Osteoblast (primary cell): ENCODE data around the gene DDX24. TPM values are rescaled to one million over a fixed set of nuclear protein-coding genes. Genes with fewer than 3 reads are reported as not detected.

ENCODE experiments used
- DNase-seq: peaks from one replicate; pipeline ENCODE4 v3.0.0; 2011; ENCODE audit warnings: low spot score, mixed read lengths; ENCODE audit not compliant: insufficient read length; ENCODE audit errors: missing footprints
- H2AFZ ChIP-seq: 2 replicates; pipeline ENCODE4 v1.6.0; 2011; ENCODE audit warnings: mild to moderate bottlenecking, low read length
- H3K27ac ChIP-seq: 2 replicates; pipeline ENCODE4 v1.5.1; 2011; ENCODE audit warnings: mild to moderate bottlenecking, low read depth, low read length, moderate library complexity
- H3K27me3 ChIP-seq: 2 replicates; pipeline ENCODE4 v1.6.0; 2012; ENCODE audit warnings: mild to moderate bottlenecking, control low read depth, inconsistent platforms, low read length, moderate library complexity; ENCODE audit not compliant: insufficient read depth
- H3K36me3 ChIP-seq: 2 replicates; pipeline ENCODE4 v1.5.1; 2011; ENCODE audit warnings: mild to moderate bottlenecking, low read length, control low read depth, moderate library complexity; ENCODE audit not compliant: insufficient read depth
- H3K4me1 ChIP-seq: 2 replicates; pipeline ENCODE4 v1.5.1; 2011; ENCODE audit warnings: mild to moderate bottlenecking, low read length, control low read depth, moderate library complexity; ENCODE audit not compliant: insufficient read depth
- H3K4me2 ChIP-seq: 2 replicates; pipeline ENCODE4 v1.6.0; 2011; ENCODE audit warnings: mild to moderate bottlenecking, low read length; ENCODE audit not compliant: insufficient read depth
- H3K4me3 ChIP-seq: fragments of 200-600 bp; sonication (generic); 3 replicates; pipeline ENCODE4 v1.5.1; 2012; ENCODE audit warnings: mild to moderate bottlenecking, low read length, inconsistent platforms; ENCODE audit not compliant: insufficient read depth
- H3K79me2 ChIP-seq: 2 replicates; pipeline ENCODE4 v1.6.0; 2012; ENCODE audit warnings: mild to moderate bottlenecking, low read length, control low read depth, inconsistent platforms; ENCODE audit not compliant: insufficient read depth
- H3K9me3 ChIP-seq: 2 replicates; pipeline ENCODE4 v1.5.1; 2011; ENCODE audit warnings: low read depth, low read length, control low read depth
- H4K20me1 ChIP-seq: 2 replicates; pipeline ENCODE4 v1.6.0; 2012; ENCODE audit warnings: mild to moderate bottlenecking, low read length, control low read depth; ENCODE audit not compliant: insufficient read depth
- CTCF ChIP-seq: IDR thresholded peaks from 2 replicates; pipeline ENCODE4 v1.5.1; 2011; ENCODE audit warnings: mild to moderate bottlenecking, low read depth, low read length, moderate library complexity; ENCODE audit errors: extremely low read depth
- total RNA-seq: library from RNA; depleted of rRNA; stranded (reverse); fragments of >200 nt; gene quantifications from 2 replicates; pipeline ENCODE4 v1.2.3, GENCODE V29; 2012

The DDX24 gene
- total RNA-seq, 1 donor, result 134 TPM

GRCh38 chr14:94004015-94004414 lies 77.0 kb downstream of the DDX24 start:
- Histone ChIP-seq H3K4me3 (no peak overlapping the region), H2AFZ (no peak overlapping the region), H3K27me3 (peaks cover 12% of the 10 kb centered on the region), H3K79me2 (no peaks in the 10 kb centered on the region), H3K4me1 (no peaks in the 10 kb centered on the region), H3K9me3 (no peaks in the 10 kb centered on the region), H3K27ac (no peak overlapping the region), H3K4me2 (no peak overlapping the region), H3K36me3 (no peaks in the 10 kb centered on the region), H4K20me1 (no peaks in the 10 kb centered on the region)
- no peak for TF ChIP-seq CTCF
- DNase-seq, result peak; percentile 85

DNA sequence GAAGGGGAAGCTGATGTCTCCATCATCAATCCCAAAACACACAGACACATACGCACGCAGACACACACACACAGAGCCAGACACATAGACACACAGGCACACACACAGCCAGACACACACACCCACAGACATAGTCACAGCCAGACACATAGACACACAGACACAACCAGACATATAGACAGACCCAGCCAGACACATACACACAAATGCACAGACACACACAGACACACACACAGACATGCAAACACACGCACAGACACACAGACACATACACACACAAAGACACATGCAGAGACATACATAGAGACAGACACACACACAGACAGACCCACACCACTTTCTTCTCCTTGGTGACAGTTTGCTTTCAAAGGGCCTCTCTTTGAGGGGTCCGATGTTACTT lies 77.6 kb downstream of the DDX24 start:
- no peak overlapping the region for H3K4me3 ChIP-seq
- no peak overlapping the region for H3K27ac ChIP-seq
- no peaks in the 10 kb centered on the region for H4K20me1 ChIP-seq
- no peaks in the 10 kb centered on the region for H3K79me2 ChIP-seq
- H2AFZ ChIP-seq, result no peak overlapping the region
- no peak overlapping the region for H3K4me2 ChIP-seq
- no peaks in the 10 kb centered on the region for H3K9me3 ChIP-seq
- H3K36me3 ChIP-seq, result no peaks in the 10 kb centered on the region
- H3K27me3 ChIP-seq, result peaks cover 12% of the 10 kb centered on the region
- H3K4me1 ChIP-seq, result no peaks in the 10 kb centered on the region
- DNase-seq, result peak; percentile 27
- TF ChIP-seq CTCF, result no peak

- H3K4me3 ChIP-seq, result no peak overlapping the region
- peaks cover 12% of the 10 kb centered on the region for H3K27me3 ChIP-seq
- H3K4me2 ChIP-seq, result no peak overlapping the region
- no peaks in the 10 kb centered on the region for H3K36me3 ChIP-seq
- H4K20me1 ChIP-seq, result no peaks in the 10 kb centered on the region
- TF ChIP-seq CTCF, result peak; percentile 98
- no peak overlapping the region for H2AFZ ChIP-seq
- no peaks in the 10 kb centered on the region for H3K9me3 ChIP-seq
- peak; percentile 96 for DNase-seq
- H3K4me1 ChIP-seq, result no peaks in the 10 kb centered on the region
- H3K27ac ChIP-seq, result no peak overlapping the region
- no peaks in the 10 kb centered on the region for H3K79me2 ChIP-seq
These were observed 79.3 kb downstream of the DDX24 start for GRCh38 chr14:94001501-94002396.

DNA sequence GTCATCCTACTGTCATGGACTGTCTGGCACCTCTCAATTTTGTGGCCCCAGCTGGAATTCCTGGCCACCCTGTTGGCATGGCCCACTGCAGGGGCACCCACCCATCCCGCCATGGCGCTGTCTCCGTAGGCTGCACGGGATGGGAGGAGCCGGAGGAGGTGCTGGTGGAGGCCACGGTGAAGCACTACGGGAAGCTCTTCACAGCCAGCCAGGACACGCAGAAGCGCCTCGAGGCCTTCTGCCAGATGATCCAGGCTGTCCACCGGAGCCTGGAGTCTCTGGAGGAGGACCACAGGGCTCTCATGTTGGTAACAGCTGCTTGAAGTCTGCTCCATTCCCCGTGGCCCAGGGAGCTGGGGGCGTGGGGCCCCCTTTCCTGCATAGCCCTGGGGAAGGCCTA lies 80.0 kb downstream of the DDX24 start:
- H3K27ac ChIP-seq, result no peak overlapping the region
- H3K4me3 ChIP-seq, result no peak overlapping the region
- H3K4me1 ChIP-seq, result no peaks in the 10 kb centered on the region
- H3K27me3 ChIP-seq, result peaks cover 12% of the 10 kb centered on the region
- H3K36me3 ChIP-seq, result no peaks in the 10 kb centered on the region
- DNase-seq, result peak; percentile 68
- no peaks in the 10 kb centered on the region for H3K79me2 ChIP-seq
- no peaks in the 10 kb centered on the region for H4K20me1 ChIP-seq
- no peak for TF ChIP-seq CTCF
- H3K9me3 ChIP-seq, result no peaks in the 10 kb centered on the region
- no peak overlapping the region for H3K4me2 ChIP-seq
- no peak overlapping the region for H2AFZ ChIP-seq
